Measurements from ENCODE around the gene BICDL1. TPM values are rescaled to one million over a fixed set of nuclear protein-coding genes. Genes with fewer than 3 reads are reported as not detected.

BICDL1 gene
- total and polyA plus RNA-seq, 10 of the 15 experiments (the other 5 are each of a cell fraction or from before 2014, with no cell fraction given) = 0.72 to 12.3 (median 4.2) TPM

- FAIRE-seq = no peak
- H3K27me3 ChIP-seq (replicated peaks in 1 of 2; ENCODE audit: control insufficient read depth in 2 of 2, insufficient read depth in 2 of 2, low read length in 1 of 2) = no peaks in the 10 kb centered on the region
- peaks cover 23 to 50% of the 10 kb centered on the region in 2 experiments for H3K36me3 ChIP-seq (ENCODE audit: control insufficient read depth in 2 of 2, insufficient read depth in 2 of 2, low read length in 1 of 2)
- H4K20me1 ChIP-seq (ENCODE audit: control insufficient read depth, insufficient read depth) = no peaks in the 10 kb centered on the region; the same call in 1 of the 2 replicates
- no peak overlapping the region for H3K9ac ChIP-seq (ENCODE audit: control insufficient read depth, insufficient read depth, low read length)
- no TSS peak for BruUV-seq (replicated peaks)
- ChIA-PET RAD21 (ENCODE audit: unreplicated experiment) (no interaction called here), SMC1A (ENCODE audit: uncharacterized antibody, unreplicated experiment) (no interaction called here), CTCF (no interaction called here), POLR2A (no interaction called here)
- intact Hi-C loops (cut with micrococcal nuclease; ENCODE audit: unreplicated experiment) (no loop called here), in situ Hi-C loops (cut with MboI) (no loop called here)
- no peak overlapping the region for H3K4me2 ChIP-seq (ENCODE audit: control insufficient read depth, insufficient read depth)
- no peak for ATAC-seq
- H2AFZ ChIP-seq (ENCODE audit: control insufficient read depth, low read depth, low read length) = no peak overlapping the region
- no peak for TF ChIP-seq CBX5 (IDR thresholded peaks at IDR 0.05; ENCODE audit: low read depth)
- no peaks in the 10 kb centered on the region; the same call in 1 of the 2 replicates for H3K79me2 ChIP-seq (ENCODE audit: control insufficient read depth, insufficient read depth, low read length)
- H3K4me3 ChIP-seq = no peak overlapping the region
- no peaks in the 10 kb centered on the region for H3K9me3 ChIP-seq (replicated peaks; ENCODE audit: control insufficient read depth, insufficient read depth, low read length)
- 82% methylated on average over 9 of the region's 9 CpGs for WGBS (ENCODE audit: insufficient coverage, insufficient replicate concordance, low lambda C conversion rate, missing lambda C conversion rate)
- DNase-seq (ENCODE audit: low read depth, low spot score) = no peak
- H3K27ac ChIP-seq (ENCODE audit: control insufficient read depth, insufficient read depth) = no peak overlapping the region
- H3K4me1 ChIP-seq (ENCODE audit: control insufficient read depth, insufficient read depth, low read length) = no peaks in the 10 kb centered on the region
These were observed 105.4 kb downstream of the BICDL1 start for GRCh38 chr12:120094485-120094884.

GRCh38 chr12:120095331-120095730 lies 106.3 kb downstream of the BICDL1 start:
- no peak for ATAC-seq
- BruUV-seq (replicated peaks) = no TSS peak
- Histone ChIP-seq H3K9me3 (replicated peaks; ENCODE audit: control insufficient read depth, insufficient read depth, low read length) (no peaks in the 10 kb centered on the region), H3K4me1 (ENCODE audit: control insufficient read depth, insufficient read depth, low read length) (no peaks in the 10 kb centered on the region), H4K20me1 (ENCODE audit: control insufficient read depth, insufficient read depth) (no peaks in the 10 kb centered on the region; the same call in 1 of the 2 replicates), H3K9ac (ENCODE audit: control insufficient read depth, insufficient read depth, low read length) (no peak overlapping the region), H3K27ac (ENCODE audit: control insufficient read depth, insufficient read depth) (no peak overlapping the region), H3K36me3 (ENCODE audit: control insufficient read depth in 2 of 2, insufficient read depth in 2 of 2, low read length in 1 of 2) (peaks cover 27 to 58% of the 10 kb centered on the region in 2 experiments), H3K79me2 (ENCODE audit: control insufficient read depth, insufficient read depth, low read length) (peaks cover 5% of the 10 kb centered on the region), H3K4me3 (no peak overlapping the region), H3K4me2 (ENCODE audit: control insufficient read depth, insufficient read depth) (no peak overlapping the region), H3K27me3 (replicated peaks in 1 of 2; ENCODE audit: control insufficient read depth in 2 of 2, insufficient read depth in 2 of 2, low read length in 1 of 2) (no peaks in the 10 kb centered on the region), H2AFZ (ENCODE audit: control insufficient read depth, low read depth, low read length) (no peak overlapping the region)
- peak; percentile 42 for TF ChIP-seq POLR2A (IDR thresholded peaks at IDR 0.05; ENCODE audit: low read depth, low read length)
- TF ChIP-seq YBX1 (IDR thresholded peaks at IDR 0.05) = no peak
- WGBS (ENCODE audit: insufficient coverage, insufficient replicate concordance, low lambda C conversion rate, missing lambda C conversion rate) = 98% methylated on average over 13 of the region's 13 CpGs
- no peak for FAIRE-seq
- ChIA-PET RAD21 (ENCODE audit: unreplicated experiment) (no interaction called here), CTCF (interaction anchor here (0.7 kb wide), 1 partner anchor 28 kb away, joined by 3 read pairs; no protein-coding TSS in a partner anchor), POLR2A (no interaction called here), SMC1A (ENCODE audit: uncharacterized antibody, unreplicated experiment) (no interaction called here)
- DNase-seq (ENCODE audit: low read depth, low spot score) = no peak
- intact Hi-C loops (cut with micrococcal nuclease; ENCODE audit: unreplicated experiment) (no loop called here), in situ Hi-C loops (cut with MboI) (no loop called here)
